SK-N-SH (cell line): ENCODE data around the gene GJB2. TPM values are rescaled to one million over a fixed set of nuclear protein-coding genes. Genes with fewer than 3 reads are reported as not detected.

Source experiments
- CTCF ChIA-PET: fragments of 300-600, 350-600 bp; formaldehyde crosslinking; extraction: SDS; loops from one replicate; lab custom pipeline; 2021; lab: Yijun Ruan, JAX
- POLR2A ChIA-PET: fragments of 350-600 bp; sonication (Branson Sonifier 250); formaldehyde crosslinking; extraction: SDS; loops from one replicate; lab custom pipeline; 2020; ENCODE audit warnings: antibody characterized with exemption, inconsistent platforms; lab: Yijun Ruan, JAX
- DNase-seq: peaks from one replicate; pipeline ENCODE4 v3.0.0; 2012
- H2AFZ ChIP-seq: fragments of 200-600 bp; sonication (generic); 2 replicates; pipeline ENCODE4 v1.8.1; 2016; ENCODE audit warnings: antibody characterized with exemption, mild to moderate bottlenecking, low read depth
- H3F3A ChIP-seq: fragments of 200-600 bp; sonication (generic); replicated peaks from 2 replicates; pipeline ENCODE3; 2016; ENCODE audit warnings: antibody characterized with exemption, mild to moderate bottlenecking; ENCODE audit not compliant: insufficient read depth
- H3K27ac ChIP-seq, 2 experiments: fragments of 200-500 bp in 1 of 2; fragments of 200-600 bp in 1 of 2; sonication (Bioruptor generic) in 1 of 2; sonication (generic), shearing (Covaris generic) in 1 of 2; 2 replicates each; pipeline versions ENCODE4 v1.5.1 to v1.6.1; 2014 to 2016; ENCODE audit warnings: low read depth in 2 of 2, inconsistent platforms in 1 of 2, low read length in 1 of 2, mild to moderate bottlenecking in 1 of 2, mixed read lengths in 1 of 2
- H3K27me3 ChIP-seq: fragments of 200-600 bp; sonication (generic), shearing (Covaris generic); 2 replicates; pipeline ENCODE4 v1.6.1; 2016; ENCODE audit warnings: mixed run types; ENCODE audit not compliant: insufficient read depth
- H3K36me3 ChIP-seq, 2 experiments: fragments of 200-500 bp in 1 of 2; fragments of 200-600 bp in 1 of 2; sonication (Bioruptor generic) in 1 of 2; sonication (generic) in 1 of 2; replicated peaks in 1 of 2; 2 replicates each; pipeline versions ENCODE3 to v1.5.1; 2014 to 2016; ENCODE audit warnings: low read length in 1 of 2, mild to moderate bottlenecking in 1 of 2; ENCODE audit not compliant: insufficient read depth in 2 of 2, control insufficient read depth in 1 of 2
- H3K4me1 ChIP-seq, 2 experiments: fragments of 200-500 bp in 1 of 2; fragments of 200-600 bp in 1 of 2; sonication (Bioruptor generic) in 1 of 2; sonication (generic), shearing (Covaris generic) in 1 of 2; 2 replicates each; pipeline versions ENCODE4 v1.5.1 to v1.6.1; 2014 to 2016; ENCODE audit warnings: low read depth in 1 of 2, low read length in 1 of 2, mixed run types in 1 of 2; ENCODE audit not compliant: insufficient read depth in 2 of 2, control insufficient read depth in 1 of 2
- H3K4me2 ChIP-seq: fragments of 200-600 bp; sonication (generic), shearing (Covaris generic); 2 replicates; pipeline ENCODE4 v1.6.1; 2017; ENCODE audit warnings: mixed run types
- H3K4me3 ChIP-seq, 2 experiments: fragments of 200-500 bp in 1 of 2; fragments of 200-600 bp in 1 of 2; sonication (Bioruptor generic) in 1 of 2; sonication (generic), shearing (Covaris generic) in 1 of 2; 2 replicates each; pipeline versions ENCODE4 v1.5.1 to v1.8.1; 2014 to 2016; ENCODE audit warnings: low read depth in 2 of 2, inconsistent platforms in 1 of 2, low read length in 1 of 2, mild to moderate bottlenecking in 1 of 2, mixed read lengths in 1 of 2, moderate library complexity in 1 of 2
- H3K79me2 ChIP-seq: fragments of 200-600 bp; sonication (generic); 2 replicates; pipeline ENCODE4 v1.8.1; 2017; ENCODE audit warnings: mild to moderate bottlenecking; ENCODE audit not compliant: insufficient read depth
- H3K9ac ChIP-seq: fragments of 200-600 bp; sonication (generic); 2 replicates; pipeline ENCODE4 v1.6.1; 2017; ENCODE audit warnings: mixed run types
- H3K9me2 ChIP-seq: fragments of 200-600 bp; sonication (generic); 2 replicates; pipeline ENCODE4 v1.6.1; 2017; ENCODE audit warnings: mixed run types
- H3K9me3 ChIP-seq: fragments of 200-600 bp; sonication (generic); 2 replicates; pipeline ENCODE4 v1.6.1; 2017; ENCODE audit warnings: mixed run types, mild to moderate bottlenecking, moderate library complexity
- H4K20me1 ChIP-seq: fragments of 200-600 bp; sonication (generic); 2 replicates; pipeline ENCODE4 v1.6.1; 2017; ENCODE audit warnings: mild to moderate bottlenecking, mixed run types; ENCODE audit not compliant: insufficient read depth
- EZH2phosphoT487 ChIP-seq: fragments of 200-600 bp; sonication (generic); IDR thresholded peaks from 2 replicates; pipeline ENCODE4 v1.6.1; 2017; ENCODE audit warnings: low read depth, mixed run types, mild to moderate bottlenecking, antibody characterized with exemption, moderate library complexity, borderline replicate concordance
- FOSL2 ChIP-seq: IDR thresholded peaks from 2 replicates; pipeline ENCODE4 v1.4.0; 2012; ENCODE audit warnings: low read depth, mild to moderate bottlenecking, moderate library complexity, borderline replicate concordance
- FOXJ3 ChIP-seq: sonication (generic); formaldehyde crosslinking; IDR thresholded peaks from 2 replicates; pipeline ENCODE4 v1.5.1; 2020; ENCODE audit warnings: mild to moderate bottlenecking, missing genetic modification reagents
- GABPA ChIP-seq: IDR thresholded peaks from 2 replicates; pipeline ENCODE4 v1.4.0; 2012; ENCODE audit warnings: low read depth, mild to moderate bottlenecking
- JUND ChIP-seq: IDR thresholded peaks from 2 replicates; pipeline ENCODE4 v1.4.0; 2012
- MXI1 ChIP-seq: IDR thresholded peaks from 2 replicates; pipeline ENCODE4 v1.6.1; 2012; ENCODE audit warnings: mild to moderate bottlenecking, low read depth, low read length, improper control_type of control experiment
- NFIC ChIP-seq: IDR thresholded peaks from 2 replicates; pipeline ENCODE4 v1.4.0; 2012; ENCODE audit warnings: borderline replicate concordance
- RAD21 ChIP-seq: IDR thresholded peaks from 2 replicates; pipeline ENCODE4 v1.6.1; 2012; ENCODE audit warnings: mild to moderate bottlenecking, low read length
- RCOR1 ChIP-seq: fragments of 150-350 bp; IDR thresholded peaks from 2 replicates; pipeline ENCODE4 v1.6.1; 2017; ENCODE audit warnings: antibody characterized with exemption, low read length
- RXRA ChIP-seq: IDR thresholded peaks from 2 replicates; pipeline ENCODE4 v1.4.0; 2012; ENCODE audit warnings: low read depth, mild to moderate bottlenecking, borderline replicate concordance
- SMC3 ChIP-seq: IDR thresholded peaks from 2 replicates; pipeline ENCODE4 v1.6.1; 2012; ENCODE audit warnings: low read depth, low read length, improper control_type of control experiment
- TCF12 ChIP-seq: IDR thresholded peaks from 2 replicates; pipeline ENCODE4 v1.4.0; 2012
- TEAD4 ChIP-seq: IDR thresholded peaks from 2 replicates; pipeline ENCODE4 v1.4.0; 2012; ENCODE audit warnings: mild to moderate bottlenecking, borderline replicate concordance; ENCODE audit not compliant: insufficient read depth
- WGBS: methylation state at CpG from one replicate; pipeline ENCODE4 v1.1.6; 2017; ENCODE audit warnings: low lambda C conversion rate; 5-methylcytosine and 5-hydroxymethylcytosine counted together
- polyA plus RNA-seq, 3 experiments: library from polyadenylated mRNA; depleted of rRNA; stranded (reverse); fragments of >200 nt; gene quantifications; 2 replicates each; pipeline ENCODE4 v1.2.3, GENCODE V29; 2012
- TF ChIP-seq, protein P1 (sequence below): IDR thresholded peaks from 2 replicates; pipeline ENCODE4 v1.4.0; 2012; ENCODE audit warnings: low read depth, borderline replicate concordance
- TF ChIP-seq, protein P2 (sequence below): IDR thresholded peaks from 2 replicates; pipeline ENCODE4 v1.6.1; 2012; ENCODE audit warnings: mild to moderate bottlenecking, low read depth, low read length, moderate library complexity

GJB2 gene
- polyA plus RNA-seq, 1 of the 3 experiments (the other 2 are of a cell fraction), result not detected

- TF ChIP-seq FOSL2, result no peak
- TF ChIP-seq GABPA, result no peak
- TF ChIP-seq, protein P1, sequence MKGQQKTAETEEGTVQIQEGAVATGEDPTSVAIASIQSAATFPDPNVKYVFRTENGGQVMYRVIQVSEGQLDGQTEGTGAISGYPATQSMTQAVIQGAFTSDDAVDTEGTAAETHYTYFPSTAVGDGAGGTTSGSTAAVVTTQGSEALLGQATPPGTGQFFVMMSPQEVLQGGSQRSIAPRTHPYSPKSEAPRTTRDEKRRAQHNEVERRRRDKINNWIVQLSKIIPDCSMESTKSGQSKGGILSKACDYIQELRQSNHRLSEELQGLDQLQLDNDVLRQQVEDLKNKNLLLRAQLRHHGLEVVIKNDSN, result no peak
- TF ChIP-seq SMC3, result no peak
- TF ChIP-seq FOXJ3, result no peak
- TF ChIP-seq JUND, result no peak
- no peak for TF ChIP-seq RCOR1
- TF ChIP-seq TEAD4, result no peak
These were observed 32.1 kb downstream of the GJB2 start, which contains the start of gene GJA3 (continued) for GRCh38 chr13:20160306-20161274.

DNA sequence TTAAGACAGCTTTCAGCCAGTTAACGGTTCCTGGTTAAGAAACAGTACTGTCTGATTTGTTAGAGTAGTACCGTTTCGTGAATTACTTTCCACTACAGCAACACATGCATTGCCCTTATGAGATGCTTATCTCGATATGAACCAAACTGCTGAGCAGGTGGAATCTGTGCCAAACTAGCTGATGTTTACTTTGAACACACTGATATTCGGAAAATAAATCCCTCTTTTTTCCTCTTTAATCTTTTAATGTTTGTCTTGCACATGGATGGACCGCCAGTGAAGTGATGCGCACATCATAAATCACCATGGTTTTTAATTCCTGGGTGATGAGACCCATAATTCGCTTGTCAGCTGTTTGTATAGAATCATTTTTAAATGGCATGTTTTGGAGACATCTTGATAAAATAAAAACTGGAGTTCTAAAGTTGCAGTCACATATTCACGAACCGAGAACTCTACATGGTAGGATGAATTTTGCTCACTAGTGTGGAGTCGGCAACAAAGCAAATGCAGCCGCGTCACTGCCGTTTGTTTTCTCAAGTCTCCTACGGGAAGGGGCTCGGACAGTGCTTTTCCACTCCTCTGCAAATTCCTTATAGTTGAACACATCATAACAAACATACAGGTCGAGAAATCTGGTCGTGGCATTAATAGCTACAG lies 33.0 kb downstream of the GJB2 start:
- H3K27me3 ChIP-seq, result peaks cover 81% of the 10 kb centered on the region
- no peak for DNase-seq
- H3K9me3 ChIP-seq, result no peaks in the 10 kb centered on the region
- no peaks in the 10 kb centered on the region for H3K36me3 ChIP-seq
- H3F3A ChIP-seq, result peaks cover 18% of the 10 kb centered on the region
- no peaks in the 10 kb centered on the region for H3K9me2 ChIP-seq
- no peak overlapping the region for H3K27ac ChIP-seq
- no peak overlapping the region for H3K4me3 ChIP-seq
- no peak overlapping the region for H3K4me2 ChIP-seq
- no peak overlapping the region for H2AFZ ChIP-seq
- H3K4me1 ChIP-seq, result no peaks in the 10 kb centered on the region; a peak in 1 of 4 replicates
- no peak overlapping the region for H3K9ac ChIP-seq
- ChIA-PET POLR2A (no interaction called here), CTCF (interaction anchor here (0.6 to 2.0 kb wide), 9 partner anchors 10 to 71 kb away, joined by 3 to 8 read pairs (median 4); no protein-coding TSS in a partner anchor)
- no peaks in the 10 kb centered on the region for H3K79me2 ChIP-seq
- TF ChIP-seq NFIC (no peak), EZH2phosphoT487 (peak; percentile 81; the same call in 1 of the 2 replicates)
- TF ChIP-seq, all 33 proteins: peak for 1
- 17% methylated on average over 18 of the region's 18 CpGs for WGBS
- H4K20me1 ChIP-seq, result no peaks in the 10 kb centered on the region

DNA sequence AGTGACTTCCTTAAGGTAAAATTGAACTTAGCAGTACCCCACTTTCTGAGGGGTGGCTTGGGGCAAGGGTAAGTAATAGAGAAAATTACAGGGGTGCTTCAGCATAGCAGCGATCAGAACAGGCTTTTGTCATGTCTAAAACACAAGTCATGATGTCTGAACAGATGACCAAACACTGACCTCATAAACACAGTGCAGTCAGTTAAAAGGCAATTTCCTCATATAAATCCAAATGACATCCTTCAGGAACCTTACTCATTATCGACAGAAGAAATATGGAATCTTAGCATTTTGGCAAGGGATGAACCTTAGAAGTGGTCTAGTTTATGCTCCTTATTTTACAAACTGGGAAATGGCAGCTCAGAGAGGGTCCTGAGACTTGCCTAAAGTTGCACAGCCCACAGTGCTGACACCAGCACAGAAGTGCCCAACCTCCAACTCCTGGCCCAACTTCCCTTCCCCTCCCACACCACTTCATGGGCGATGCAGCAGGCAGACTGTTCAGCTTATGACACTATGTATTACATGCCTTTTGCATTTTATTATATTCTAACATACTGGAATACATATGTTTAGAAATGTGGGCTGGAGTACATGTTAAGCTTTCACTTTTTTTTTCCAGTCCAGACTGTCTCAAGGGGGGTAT lies 35.5 kb downstream of the GJB2 start:
- H3K27me3 ChIP-seq, result peaks cover 83% of the 10 kb centered on the region
- no peaks in the 10 kb centered on the region for H3K79me2 ChIP-seq
- ChIA-PET CTCF (interaction anchor here (0.6 to 1.5 kb wide), 5 partner anchors 15 to 362 kb away, joined by 3 to 5 read pairs (median 4); no protein-coding TSS in a partner anchor), POLR2A (no interaction called here)
- no peaks in the 10 kb centered on the region; a peak in 1 of 4 replicates for H3K4me1 ChIP-seq
- no peaks in the 10 kb centered on the region for H3K36me3 ChIP-seq
- H3F3A ChIP-seq, result peaks cover 10% of the 10 kb centered on the region
- no peak overlapping the region for H2AFZ ChIP-seq
- no peaks in the 10 kb centered on the region for H3K9me3 ChIP-seq
- H3K27ac ChIP-seq, result no peak overlapping the region
- no peak for DNase-seq
- H3K9ac ChIP-seq, result no peak overlapping the region
- H3K9me2 ChIP-seq, result no peaks in the 10 kb centered on the region
- 4% methylated on average over 3 of the region's 3 CpGs for WGBS
- no peak overlapping the region for H3K4me2 ChIP-seq
- TF ChIP-seq RCOR1, result no peak
- TF ChIP-seq, protein P2, sequence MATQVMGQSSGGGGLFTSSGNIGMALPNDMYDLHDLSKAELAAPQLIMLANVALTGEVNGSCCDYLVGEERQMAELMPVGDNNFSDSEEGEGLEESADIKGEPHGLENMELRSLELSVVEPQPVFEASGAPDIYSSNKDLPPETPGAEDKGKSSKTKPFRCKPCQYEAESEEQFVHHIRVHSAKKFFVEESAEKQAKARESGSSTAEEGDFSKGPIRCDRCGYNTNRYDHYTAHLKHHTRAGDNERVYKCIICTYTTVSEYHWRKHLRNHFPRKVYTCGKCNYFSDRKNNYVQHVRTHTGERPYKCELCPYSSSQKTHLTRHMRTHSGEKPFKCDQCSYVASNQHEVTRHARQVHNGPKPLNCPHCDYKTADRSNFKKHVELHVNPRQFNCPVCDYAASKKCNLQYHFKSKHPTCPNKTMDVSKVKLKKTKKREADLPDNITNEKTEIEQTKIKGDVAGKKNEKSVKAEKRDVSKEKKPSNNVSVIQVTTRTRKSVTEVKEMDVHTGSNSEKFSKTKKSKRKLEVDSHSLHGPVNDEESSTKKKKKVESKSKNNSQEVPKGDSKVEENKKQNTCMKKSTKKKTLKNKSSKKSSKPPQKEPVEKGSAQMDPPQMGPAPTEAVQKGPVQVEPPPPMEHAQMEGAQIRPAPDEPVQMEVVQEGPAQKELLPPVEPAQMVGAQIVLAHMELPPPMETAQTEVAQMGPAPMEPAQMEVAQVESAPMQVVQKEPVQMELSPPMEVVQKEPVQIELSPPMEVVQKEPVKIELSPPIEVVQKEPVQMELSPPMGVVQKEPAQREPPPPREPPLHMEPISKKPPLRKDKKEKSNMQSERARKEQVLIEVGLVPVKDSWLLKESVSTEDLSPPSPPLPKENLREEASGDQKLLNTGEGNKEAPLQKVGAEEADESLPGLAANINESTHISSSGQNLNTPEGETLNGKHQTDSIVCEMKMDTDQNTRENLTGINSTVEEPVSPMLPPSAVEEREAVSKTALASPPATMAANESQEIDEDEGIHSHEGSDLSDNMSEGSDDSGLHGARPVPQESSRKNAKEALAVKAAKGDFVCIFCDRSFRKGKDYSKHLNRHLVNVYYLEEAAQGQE, result no peak
- no peak for TF ChIP-seq TCF12
- no peak for TF ChIP-seq RXRA
- TF ChIP-seq FOXJ3, result no peak
- no peak for TF ChIP-seq RAD21
- no peak for TF ChIP-seq MXI1
- TF ChIP-seq, all 33 proteins: peak for 0
- H4K20me1 ChIP-seq, result no peaks in the 10 kb centered on the region
- no peak overlapping the region for H3K4me3 ChIP-seq
